Muscle of arm (tissue), 12 donors: ENCODE data around the gene C2CD4D. TPM values are rescaled to one million over a fixed set of nuclear protein-coding genes. Genes with fewer than 3 reads are reported as not detected.

ENCODE experiments used
- DNase-seq: peaks from one replicate; pipeline ENCODE4 v3.0.0-alpha.2; 2013
- polyA plus RNA-seq, 12 donors: library from polyadenylated mRNA; unstranded; fragments of 120-200 nt; gene quantifications; one replicate each; pipeline ENCODE4 v1.2.1, GENCODE V29; 2013; ENCODE audit not compliant: insufficient read length in 12 of 12

The C2CD4D gene
- polyA plus RNA-seq, 12 donors, result 0.09 to 0.62 (median 0.22) TPM; not detected in 5

GRCh38 chr1:151790071-151790939 is 49.3 kb downstream of the C2CD4D start, which contains the start of gene TDRKH:
Gene TDRKH, minus strand, starts transcription at chr1:151790500. Its CDS starts 7,478 bp downstream, at chr1:151783022.
- DNase-seq, result peak; percentile 95

Other genes starting within 250 kb of the C2CD4D start
- gene SNX27, start 227.8 kb downstream of the C2CD4D start, polyA plus RNA-seq, result 10 to 100 TPM in 11 of 12 donors, not detected in 1; 19.3 to 28.0 (median 20.7) TPM
- 10 to 100 TPM in 1 of 12 donors, 1 to 10 TPM in 1, under 1 TPM in 9, not detected in 1; 0.24 to 22.4 (median 0.75) TPM for gene CELF3, start 123.0 kb downstream of the C2CD4D start, polyA plus RNA-seq
- gene RIIAD1, start 118.3 kb downstream of the C2CD4D start, polyA plus RNA-seq, result 1 to 10 TPM in 9 of 12 donors, under 1 TPM in 1, not detected in 2; 0.95 to 2.1 (median 1.3) TPM
- gene MRPL9, start 76.3 kb downstream of the C2CD4D start, polyA plus RNA-seq, result 10 to 100 TPM in 11 of 12 donors, not detected in 1; 53.7 to 91.3 (median 75.7) TPM
- gene TDRKH, start 49.3 kb downstream of the C2CD4D start, polyA plus RNA-seq, result 1 to 10 TPM in 10 of 12 donors, not detected in 2; 3.5 to 6.0 (median 4.3) TPM
- gene LINGO4, start 34.4 kb downstream of the C2CD4D start, polyA plus RNA-seq, result under 1 TPM in 10 of 12 donors, not detected in 2; 0.07 to 0.67 (median 0.33) TPM
- 10 to 100 TPM in 2 of 12 donors, 1 to 10 TPM in 9, not detected in 1; 1.8 to 12.2 (median 6.2) TPM for gene RORC, start 8.0 kb downstream of the C2CD4D start, polyA plus RNA-seq
- 10 to 100 TPM in 1 of 12 donors, 1 to 10 TPM in 2, under 1 TPM in 7, not detected in 2; 0.35 to 11.0 (median 0.62) TPM for gene THEM5, start 13.9 kb upstream of the C2CD4D start, polyA plus RNA-seq
- 10 to 100 TPM in 11 of 12 donors, not detected in 1; 11.6 to 24.9 (median 16.5) TPM for gene THEM4, start 69.7 kb upstream of the C2CD4D start, polyA plus RNA-seq
- gene S100A10, start 154.0 kb upstream of the C2CD4D start, polyA plus RNA-seq, result 100 to 1,000 TPM in 11 of 12 donors, not detected in 1; 174 to 624 (median 240) TPM
- 100 to 1,000 TPM in 11 of 12 donors, not detected in 1; 136 to 469 (median 213) TPM for gene S100A11, start 197.2 kb upstream of the C2CD4D start, polyA plus RNA-seq
- not detected for gene TCHHL1, start 249.2 kb upstream of the C2CD4D start, polyA plus RNA-seq